Activated CD4-positive, alpha-beta T cell treated with anti-CD3 and anti-CD28 coated beads for 36 hours (primary cell): ENCODE data around the gene COLEC11. TPM values are rescaled to one million over a fixed set of nuclear protein-coding genes. Genes with fewer than 3 reads are reported as not detected.
A peak's percentile ranks its signal among the peaks of the same experiment; 100 is the strongest.

Experiments used
- ATAC-seq: fragments of 200-7000 bp; cut with Tn5 transposase; one replicate; pipeline ENCODE4 v1.10.0; 2021; ENCODE audit warnings: mild to moderate bottlenecking, moderate library complexity
- CTCF ChIA-PET: fragments of 350-600 bp; sonication (Branson Sonifier 250); formaldehyde crosslinking; loops from one replicate; lab custom pipeline; 2021; ENCODE audit warnings: antibody characterized with exemption; lab: Charles Lee
- POLR2A ChIA-PET: fragments of 350-600 bp; sonication (Branson Sonifier 250); formaldehyde crosslinking; loops from one replicate; lab custom pipeline; 2021; ENCODE audit warnings: antibody characterized with exemption, inconsistent platforms; lab: Charles Lee
- DNase-seq: peaks from one replicate; pipeline ENCODE4 v3.0.0-alpha.2; 2020
- H3K27ac Mint-ChIP-seq: one replicate; pipeline ENCODE4 v1.8.0; 2021; ENCODE audit warnings: mixed read lengths
- H3K27me3 Mint-ChIP-seq: one replicate; pipeline ENCODE4 v1.8.0; 2021; ENCODE audit warnings: mixed read lengths
- H3K36me3 Mint-ChIP-seq: one replicate; pipeline ENCODE4 v1.8.0; 2021; ENCODE audit warnings: low read depth, mixed read lengths
- H3K4me1 Mint-ChIP-seq: one replicate; pipeline ENCODE4 v1.8.0; 2021; ENCODE audit warnings: mixed read lengths
- H3K4me3 Mint-ChIP-seq: one replicate; pipeline ENCODE4 v1.8.0; 2021; ENCODE audit warnings: mild to moderate bottlenecking, moderate library complexity, mixed read lengths
- H3K9me3 Mint-ChIP-seq: one replicate; pipeline ENCODE4 v1.8.0; 2021; ENCODE audit warnings: low read depth, mixed read lengths
- intact Hi-C, 2 experiments: fragments of 100-400 bp; cut with DNase I in 1 of 2; cut with micrococcal nuclease in 1 of 2; formaldehyde crosslinking; loops; one replicate each; pipeline versions ENCODE4 v1.14.2 to v1.15.1; 2022 to 2024; cut with DNase I, micrococcal nuclease
- total RNA-seq, 2 experiments: library from RNA; stranded (reverse); gene quantifications; one replicate each; pipeline ENCODE4 v1.2.3, GENCODE V29; 2021

Gene COLEC11
- total RNA-seq, 2 experiments from 2014 or later = 0.18 to 0.37 TPM

DNA sequence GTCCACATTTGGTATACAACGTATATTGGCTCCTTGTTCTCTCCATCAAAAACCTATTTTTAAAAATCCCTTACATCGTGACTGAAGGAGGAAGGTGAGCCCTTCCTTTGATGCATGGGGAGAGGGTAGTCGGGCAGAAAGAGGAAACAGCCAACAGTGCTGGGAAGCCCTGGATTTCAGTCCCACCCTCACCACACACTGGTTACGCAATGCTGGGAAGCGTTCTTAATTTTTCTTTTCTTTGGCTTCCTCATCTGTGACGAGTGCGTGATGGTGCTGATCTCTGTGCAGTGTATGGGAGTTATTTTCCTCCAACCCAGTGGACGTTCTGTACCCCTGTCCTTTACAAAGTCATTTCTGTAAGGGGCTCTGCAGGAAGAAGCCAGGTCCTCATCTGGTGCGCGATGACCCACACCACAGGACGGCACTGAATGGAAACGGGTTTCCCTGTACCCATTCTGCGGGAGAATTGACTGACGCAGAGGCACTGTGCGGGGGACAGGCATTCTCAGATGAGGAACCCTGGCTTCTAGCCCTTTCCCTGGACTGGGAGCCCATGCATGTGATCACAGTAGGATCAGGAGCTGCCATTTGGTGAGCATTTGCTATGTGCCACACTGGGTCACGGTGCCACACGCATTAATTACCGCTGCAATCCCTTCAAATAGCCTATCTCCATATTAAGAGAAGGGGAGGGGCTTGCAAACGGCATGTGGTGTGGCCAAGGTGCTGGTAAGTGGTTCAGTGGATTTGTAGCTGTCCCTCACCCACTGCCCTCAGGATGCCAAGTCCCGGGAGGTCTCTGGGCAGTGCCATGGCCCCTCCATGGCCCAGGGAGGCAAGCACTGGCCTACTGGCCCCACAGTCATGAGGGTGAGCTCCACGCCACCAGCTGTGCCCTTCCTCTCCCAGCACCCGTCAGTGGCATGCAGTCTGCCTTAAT is 4.3 kb downstream of the COLEC11 start:
- intact Hi-C loops = no loop called here
- ATAC-seq (no peak), DNase-seq (no peak)
- H3K4me1 Mint-ChIP-seq = peaks cover 21% of the 10 kb centered on the region
- ChIA-PET POLR2A (no interaction called here), CTCF (interaction anchor here (1.0 to 1.1 kb wide), 2 partner anchors 25 to 43 kb away, joined by 3 to 5 read pairs; no protein-coding TSS in a partner anchor)
- H3K9me3 Mint-ChIP-seq = no peaks in the 10 kb centered on the region
- H3K36me3 Mint-ChIP-seq = no peaks in the 10 kb centered on the region
- H3K27me3 Mint-ChIP-seq = no peaks in the 10 kb centered on the region
- H3K4me3 Mint-ChIP-seq = no peak overlapping the region
- no peak overlapping the region for H3K27ac Mint-ChIP-seq

DNA sequence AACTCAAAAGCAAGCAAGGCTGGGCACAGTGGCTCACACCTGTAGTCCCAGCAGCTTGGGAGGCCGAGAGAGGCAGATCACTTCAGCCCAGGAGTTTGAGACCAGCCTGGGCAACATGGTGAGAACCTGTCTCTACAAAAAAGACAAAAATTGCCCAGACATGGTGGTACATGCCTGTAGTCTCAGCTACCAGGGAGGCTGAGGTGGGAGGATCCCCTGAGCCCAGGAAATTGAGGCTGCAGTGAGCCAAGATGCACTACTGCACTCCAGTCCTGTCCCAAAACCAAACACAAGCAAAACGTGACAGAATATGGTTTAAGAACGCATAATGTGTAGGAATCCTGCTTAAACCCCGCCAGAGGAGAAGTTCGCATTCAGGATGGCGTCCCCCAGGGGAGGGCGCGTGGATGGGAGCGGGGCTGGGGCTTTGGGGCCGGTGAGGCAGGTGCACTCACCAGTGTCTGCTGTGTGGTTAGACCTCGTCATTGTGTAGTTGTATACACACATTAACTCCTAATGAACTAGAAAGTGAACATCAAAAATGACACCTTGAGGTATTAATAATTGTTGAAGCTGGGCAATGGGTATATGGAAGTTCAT is 5.4 kb downstream of the COLEC11 start:
- POLR2A ChIA-PET = no interaction called here
- no peak for DNase-seq
- H3K27ac Mint-ChIP-seq = no peak overlapping the region

DNA sequence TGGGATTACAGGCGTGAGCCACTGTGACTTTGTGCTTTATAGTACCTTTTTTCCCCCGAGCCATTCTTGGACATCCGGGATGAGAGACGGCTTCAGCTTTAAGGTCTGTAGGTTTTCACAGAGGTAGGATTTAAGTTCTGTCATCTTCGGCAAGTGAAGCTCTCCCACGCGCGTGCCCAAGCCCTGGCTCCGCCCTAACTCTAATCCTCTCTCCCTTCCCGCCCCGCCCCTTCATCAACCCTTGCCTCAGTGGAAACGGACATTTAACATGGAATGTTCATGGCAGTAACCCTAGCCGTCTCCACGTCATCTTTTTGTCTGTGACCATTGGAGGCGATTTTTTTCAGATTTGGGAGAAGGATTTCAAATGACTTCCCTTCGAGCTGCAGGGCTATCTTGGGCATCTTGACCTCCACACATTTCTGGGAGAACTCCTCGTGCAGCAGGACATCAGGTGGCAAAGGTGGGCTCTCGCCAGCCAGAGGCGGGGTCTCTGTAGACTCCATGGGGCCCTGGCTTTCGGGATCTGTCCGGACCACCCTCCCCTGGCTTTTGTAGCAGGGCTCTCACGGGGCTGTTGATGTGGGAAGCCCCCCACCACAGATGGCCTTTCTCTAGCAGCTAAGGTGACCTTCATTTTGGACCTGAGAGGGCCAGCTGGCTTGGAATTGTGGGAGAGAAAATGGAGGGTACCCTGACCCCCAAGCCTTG is 6.8 kb downstream of the COLEC11 start:
- Mint-ChIP-seq H3K27ac (no peak overlapping the region), H3K4me3 (no peak overlapping the region), H3K4me1 (peaks cover 10% of the 10 kb centered on the region), H3K36me3 (no peaks in the 10 kb centered on the region), H3K27me3 (no peaks in the 10 kb centered on the region), H3K9me3 (no peaks in the 10 kb centered on the region)
- ATAC-seq (no peak), DNase-seq (no peak)
- POLR2A ChIA-PET = no interaction called here
- CTCF ChIA-PET = no interaction called here
- intact Hi-C loops = no loop called here

More for the DNA sequence above, 5.4 kb downstream of the COLEC11 start:
- intact Hi-C loops = no loop called here
- H3K27me3 Mint-ChIP-seq = no peaks in the 10 kb centered on the region
- no peak for ATAC-seq
- H3K4me1 Mint-ChIP-seq = peaks cover 19% of the 10 kb centered on the region
- H3K4me3 Mint-ChIP-seq = no peak overlapping the region
- H3K9me3 Mint-ChIP-seq = no peaks in the 10 kb centered on the region
- CTCF ChIA-PET = interaction anchor here (1.0 to 1.1 kb wide), 2 partner anchors 24 to 44 kb away, joined by 3 to 5 read pairs; no protein-coding TSS in a partner anchor
- H3K36me3 Mint-ChIP-seq = no peaks in the 10 kb centered on the region

DNA sequence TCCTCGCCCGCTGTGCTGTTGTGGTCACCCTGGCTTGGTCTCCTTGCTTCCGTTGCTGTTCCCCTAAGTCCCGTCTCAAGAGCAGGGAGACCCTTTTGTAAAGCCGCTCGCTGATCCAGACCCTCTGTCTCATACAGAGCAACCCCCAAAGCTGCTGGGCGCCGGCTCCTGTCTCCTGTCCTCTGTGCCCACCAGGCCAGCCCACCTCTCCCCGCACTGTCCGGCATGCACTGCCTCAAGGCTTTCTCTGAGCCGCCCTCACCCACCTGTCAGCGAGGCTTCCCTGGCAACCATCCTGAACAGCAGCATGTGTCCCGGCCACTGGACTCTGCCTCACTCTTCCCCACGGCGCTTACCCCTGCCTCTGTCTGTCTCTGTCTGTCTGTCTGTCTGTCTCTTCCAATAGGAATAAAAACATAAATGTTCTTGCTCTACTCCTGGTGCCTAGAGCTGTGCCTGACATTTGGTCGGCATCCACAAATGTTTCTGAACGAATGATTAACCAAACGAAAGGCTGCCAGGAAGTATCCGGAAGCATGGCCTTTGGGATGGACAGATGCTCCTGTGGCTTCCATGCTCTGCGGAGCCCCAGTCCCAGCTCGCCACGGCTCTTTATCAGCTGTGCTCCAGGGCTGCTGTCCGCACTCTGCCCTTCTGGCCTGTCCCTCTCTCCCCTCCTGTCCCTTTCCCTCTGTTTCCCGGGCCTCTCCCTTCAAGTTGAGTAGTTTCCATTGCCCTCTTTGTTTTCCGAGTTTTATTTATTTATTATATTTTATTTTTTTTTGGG is 7.8 kb downstream of the COLEC11 start:
- no peaks in the 10 kb centered on the region for H3K36me3 Mint-ChIP-seq
- H3K27me3 Mint-ChIP-seq = no peaks in the 10 kb centered on the region
- H3K4me3 Mint-ChIP-seq = no peak overlapping the region
- ATAC-seq (no peak), DNase-seq (no peak)
- H3K4me1 Mint-ChIP-seq = no peaks in the 10 kb centered on the region
- no peak overlapping the region for H3K27ac Mint-ChIP-seq
- intact Hi-C loops = no loop called here
- no peaks in the 10 kb centered on the region for H3K9me3 Mint-ChIP-seq
- CTCF ChIA-PET = interaction anchor here (0.6 kb wide), 1 partner anchor 30 kb away, joined by 4 read pairs; no protein-coding TSS in a partner anchor
- POLR2A ChIA-PET = interaction anchor here (0.6 kb wide), 1 partner anchor 63 kb away, joined by 4 read pairs; no protein-coding TSS in a partner anchor

DNA sequence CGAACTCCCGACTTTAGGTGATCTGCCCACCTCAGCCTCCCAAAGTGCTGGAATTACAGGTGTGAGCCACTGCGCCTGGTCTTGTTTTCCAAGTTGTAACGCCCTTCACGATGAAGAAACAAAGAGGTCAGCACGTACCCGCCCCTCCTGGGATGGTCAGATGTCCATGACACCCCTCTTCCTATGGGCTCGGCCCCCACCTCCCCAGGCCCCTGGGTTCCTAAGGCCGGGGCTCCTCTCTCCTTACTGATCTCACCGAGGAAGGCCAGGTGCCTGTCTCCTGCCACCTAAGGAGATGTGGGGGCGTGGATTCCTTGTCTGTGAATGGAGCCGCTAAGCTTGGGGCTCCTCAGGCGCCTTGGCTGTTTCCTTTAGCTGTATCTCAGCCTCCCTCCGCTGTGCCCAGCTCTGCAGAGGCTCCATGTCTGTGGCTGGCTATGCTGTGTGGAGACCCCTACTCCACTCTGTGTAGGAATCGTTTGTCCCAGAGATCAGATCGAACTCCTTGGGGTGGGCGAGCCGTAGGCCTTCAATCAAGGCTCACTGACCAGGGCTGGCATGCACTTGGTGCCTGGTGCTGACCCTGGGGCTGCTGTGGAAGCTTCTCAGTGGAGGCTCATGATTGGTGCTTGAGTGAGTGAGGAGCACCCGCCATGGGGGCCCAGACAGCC is 8.8 kb downstream of the COLEC11 start:
- CTCF ChIA-PET = no interaction called here
- Mint-ChIP-seq H3K4me3 (no peak overlapping the region), H3K27ac (no peak overlapping the region), H3K36me3 (no peaks in the 10 kb centered on the region), H3K9me3 (no peaks in the 10 kb centered on the region), H3K4me1 (no peaks in the 10 kb centered on the region), H3K27me3 (no peaks in the 10 kb centered on the region)
- intact Hi-C loops = no loop called here
- DNase-seq (no peak), ATAC-seq (no peak)
- POLR2A ChIA-PET = no interaction called here

DNA sequence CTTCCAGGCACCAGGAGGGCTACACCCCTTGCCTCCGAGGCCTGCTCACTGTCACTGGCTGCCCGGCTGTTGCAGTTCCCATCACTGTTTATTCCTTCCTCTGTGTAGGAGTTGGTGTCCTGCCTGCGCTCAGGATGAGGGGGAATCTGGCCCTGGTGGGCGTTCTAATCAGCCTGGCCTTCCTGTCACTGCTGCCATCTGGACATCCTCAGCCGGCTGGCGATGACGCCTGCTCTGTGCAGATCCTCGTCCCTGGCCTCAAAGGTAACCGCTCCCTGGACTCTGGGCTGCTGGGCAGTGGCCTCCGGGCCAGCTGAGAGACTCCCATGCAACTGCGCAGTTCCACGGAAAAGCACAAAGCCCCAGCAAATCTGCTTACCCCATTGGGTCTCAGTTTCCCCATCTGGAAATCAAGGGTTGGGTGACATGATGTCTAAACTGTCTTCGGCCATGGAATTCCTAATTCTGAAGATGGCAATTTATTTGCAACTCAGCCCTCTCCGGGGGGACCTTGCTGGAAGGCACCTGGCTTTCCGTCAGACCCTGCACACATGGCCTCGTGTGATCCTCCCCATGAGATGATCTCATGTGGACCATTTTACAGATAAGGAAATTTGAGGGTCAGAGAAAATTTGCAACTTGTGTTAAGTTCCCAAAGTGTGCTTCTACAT is 9.4 kb downstream of the COLEC11 start:
- POLR2A ChIA-PET = no interaction called here
- intact Hi-C loops = no loop called here

DNA sequence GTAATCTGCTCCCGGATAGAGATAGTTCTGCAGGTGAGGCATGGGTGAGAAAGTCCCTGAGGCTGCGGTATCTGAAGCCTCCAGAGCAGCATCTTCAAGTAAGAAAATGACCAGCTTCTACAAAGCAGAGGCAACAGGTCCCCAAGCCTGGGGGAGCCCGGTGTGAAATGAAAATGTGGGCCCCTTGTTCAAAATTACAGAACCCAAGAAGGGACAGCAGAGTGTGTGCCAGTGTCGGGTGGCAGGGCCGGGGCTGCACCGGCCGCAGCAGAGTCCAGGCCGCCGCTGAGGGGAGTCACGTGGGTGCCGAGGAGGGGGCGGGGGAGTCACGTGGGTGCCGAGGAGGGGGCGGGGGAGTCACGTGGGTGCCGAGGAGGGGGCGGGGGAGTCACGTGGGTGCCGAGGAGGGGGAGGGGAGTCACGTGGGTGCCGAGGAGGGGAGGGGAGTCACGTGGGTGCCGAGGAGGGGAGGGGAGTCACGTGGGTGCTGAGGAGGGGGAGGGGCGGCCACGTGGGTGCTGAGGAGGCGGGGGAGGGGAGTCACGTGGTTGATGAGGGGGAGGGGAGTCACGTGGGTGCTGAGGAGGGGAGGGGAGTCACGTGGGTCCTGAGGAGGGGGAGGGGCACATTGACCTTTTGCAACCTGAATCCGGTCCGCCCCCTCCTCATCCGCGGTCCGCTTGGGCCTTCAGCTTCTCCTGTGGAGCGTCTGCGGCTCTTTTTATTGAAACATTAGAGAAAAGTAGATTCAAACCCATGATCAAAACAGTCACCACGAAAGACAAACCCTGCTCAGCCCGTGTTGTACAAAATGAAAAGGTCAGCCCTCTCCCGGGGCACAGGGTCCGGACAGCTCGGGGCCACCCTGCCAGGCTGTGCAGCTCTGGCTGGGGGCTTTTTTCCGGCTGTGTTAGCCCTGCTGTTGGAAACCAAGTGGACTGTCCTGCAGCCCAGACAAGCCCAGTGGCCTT is 10.4 kb downstream of the COLEC11 start:
- peak overlapping the region; percentile 31 for H3K4me3 Mint-ChIP-seq
- H3K36me3 Mint-ChIP-seq = no peaks in the 10 kb centered on the region
- no peaks in the 10 kb centered on the region for H3K9me3 Mint-ChIP-seq
- intact Hi-C loops = no loop called here
- ChIA-PET POLR2A (no interaction called here), CTCF (no interaction called here)
- ATAC-seq = peak; percentile 37
- DNase-seq = peak; percentile 71
- H3K4me1 Mint-ChIP-seq = peaks cover 3% of the 10 kb centered on the region
- H3K27me3 Mint-ChIP-seq = no peaks in the 10 kb centered on the region
- H3K27ac Mint-ChIP-seq = peak overlapping the region; percentile 58

More for the DNA sequence above, 9.4 kb downstream of the COLEC11 start:
- Mint-ChIP-seq H3K4me3 (no peak overlapping the region), H3K9me3 (no peaks in the 10 kb centered on the region), H3K36me3 (no peaks in the 10 kb centered on the region), H3K27ac (no peak overlapping the region), H3K27me3 (no peaks in the 10 kb centered on the region), H3K4me1 (peaks cover 3% of the 10 kb centered on the region)
- DNase-seq (no peak), ATAC-seq (no peak)
- CTCF ChIA-PET = no interaction called here

DNA sequence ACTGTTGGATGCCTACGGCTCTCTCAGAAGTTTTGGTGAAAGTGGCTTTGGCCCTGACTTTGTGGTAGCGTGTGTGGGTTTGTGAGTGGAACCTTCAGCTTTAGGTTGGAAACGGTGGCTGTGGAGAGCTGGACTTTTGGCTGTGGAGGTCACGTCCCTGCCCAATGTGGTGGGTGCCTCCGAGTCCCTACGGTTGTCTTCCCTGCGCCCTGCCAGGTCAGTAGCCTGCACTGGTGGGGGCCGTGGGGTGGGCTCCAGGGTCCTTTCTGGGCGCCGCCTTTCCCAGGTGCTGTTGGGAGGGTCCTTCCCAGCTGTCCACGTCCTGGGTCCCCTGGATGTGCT is 11.1 kb downstream of the COLEC11 start:
- Mint-ChIP-seq H3K9me3 (no peaks in the 10 kb centered on the region), H3K4me3 (no peak overlapping the region), H3K27me3 (no peaks in the 10 kb centered on the region), H3K4me1 (peaks cover 3% of the 10 kb centered on the region), H3K36me3 (no peaks in the 10 kb centered on the region), H3K27ac (no peak overlapping the region)
- POLR2A ChIA-PET = interaction anchor here (0.9 kb wide), 1 partner anchor 47 kb away, joined by 3 read pairs; no protein-coding TSS in a partner anchor
- intact Hi-C loops = no loop called here
- CTCF ChIA-PET = no interaction called here
- no peak for ATAC-seq
- DNase-seq = no peak

DNA sequence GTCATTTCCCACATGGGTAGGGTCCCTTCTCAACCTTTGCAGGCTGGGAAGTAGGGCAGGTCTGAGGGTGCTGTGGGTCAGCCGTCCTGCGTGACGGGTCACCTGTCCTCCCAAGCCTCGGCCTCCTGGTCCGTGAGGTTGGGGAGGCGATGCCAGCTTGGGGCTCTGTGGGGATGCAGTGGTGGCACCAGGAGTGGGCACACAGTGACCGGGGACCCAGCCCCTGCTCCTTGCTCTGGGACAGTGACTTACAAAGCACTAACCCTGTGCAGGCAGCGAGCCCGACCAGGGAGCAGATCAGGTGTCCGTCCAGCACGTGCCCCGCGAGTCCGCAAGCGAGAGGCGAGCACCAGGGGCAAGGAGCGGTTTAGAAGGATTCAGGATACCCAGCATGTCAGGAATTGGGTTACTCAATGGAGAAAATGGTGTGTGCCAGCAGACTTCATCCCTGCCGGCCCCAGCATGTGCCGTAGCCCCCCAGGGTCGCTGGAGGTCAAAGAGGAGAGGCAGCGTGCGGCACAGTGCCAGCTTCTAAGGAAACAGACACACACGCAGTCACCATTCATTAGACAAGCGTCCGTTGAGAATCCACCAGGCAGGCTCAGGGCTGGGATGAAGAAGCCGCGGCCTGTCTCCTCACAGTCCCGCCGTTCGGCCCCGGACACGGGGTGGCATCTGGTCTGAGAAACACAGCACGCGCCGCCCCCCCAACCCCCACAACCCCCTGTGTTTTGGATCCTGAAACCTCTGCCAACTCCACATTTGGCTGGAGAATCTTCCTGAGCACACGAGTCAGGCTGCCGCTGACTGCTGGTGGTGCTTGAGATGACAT is 11.7 kb downstream of the COLEC11 start:
- POLR2A ChIA-PET = interaction anchor here (0.9 kb wide), 1 partner anchor 46 kb away, joined by 3 read pairs; no protein-coding TSS in a partner anchor
- intact Hi-C loops = no loop called here

More for the DNA sequence above, 11.7 kb downstream of the COLEC11 start:
- CTCF ChIA-PET = no interaction called here
- H3K4me1 Mint-ChIP-seq = peaks cover 3% of the 10 kb centered on the region
- H3K27me3 Mint-ChIP-seq = no peaks in the 10 kb centered on the region
- DNase-seq (no peak), ATAC-seq (no peak)
- no peak overlapping the region for H3K4me3 Mint-ChIP-seq
- no peak overlapping the region for H3K27ac Mint-ChIP-seq
- no peaks in the 10 kb centered on the region for H3K9me3 Mint-ChIP-seq
- H3K36me3 Mint-ChIP-seq = no peaks in the 10 kb centered on the region
